Measurements from ENCODE around the gene IRF7.

DNA sequence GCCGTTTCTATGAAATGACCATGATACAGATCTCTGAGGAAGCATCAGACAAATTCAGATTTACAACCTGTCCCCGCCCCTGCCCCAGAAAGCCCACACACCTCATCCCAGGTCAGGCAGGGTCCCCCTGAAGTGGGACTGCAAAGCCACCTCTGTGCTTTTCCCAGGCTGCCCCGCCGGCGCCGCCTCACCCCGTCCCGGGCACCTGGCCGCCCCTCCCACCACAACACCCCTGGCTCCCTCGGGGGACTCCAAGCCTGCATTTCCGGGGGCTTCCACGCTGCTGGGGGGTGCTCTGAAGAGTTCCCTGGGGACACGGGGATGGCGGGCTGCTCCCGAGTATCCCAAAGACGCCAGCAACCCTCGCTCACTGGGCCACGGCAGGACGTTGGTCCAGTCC lies 44.5 kb upstream of the IRF7 start:
- TF ChIP-seq POLR2A (IDR thresholded peaks at IDR 0.05; ENCODE audit: low read depth, low read length) (no peak), POLR2AphosphoS5 (IDR thresholded peaks at IDR 0.05; ENCODE audit: low read depth, low read length) (no peak), SPI1 (IDR thresholded peaks at IDR 0.05; ENCODE audit: low read depth, low read length) (no peak), TAF1 (IDR thresholded peaks at IDR 0.05; ENCODE audit: low read depth, low read length) (no peak), POU2F2 (IDR thresholded peaks at IDR 0.05; ENCODE audit: low read depth, low read length) (no peak)

All from GM12891 (cell line).